ENCODE results near the gene BRI3.

DNA sequence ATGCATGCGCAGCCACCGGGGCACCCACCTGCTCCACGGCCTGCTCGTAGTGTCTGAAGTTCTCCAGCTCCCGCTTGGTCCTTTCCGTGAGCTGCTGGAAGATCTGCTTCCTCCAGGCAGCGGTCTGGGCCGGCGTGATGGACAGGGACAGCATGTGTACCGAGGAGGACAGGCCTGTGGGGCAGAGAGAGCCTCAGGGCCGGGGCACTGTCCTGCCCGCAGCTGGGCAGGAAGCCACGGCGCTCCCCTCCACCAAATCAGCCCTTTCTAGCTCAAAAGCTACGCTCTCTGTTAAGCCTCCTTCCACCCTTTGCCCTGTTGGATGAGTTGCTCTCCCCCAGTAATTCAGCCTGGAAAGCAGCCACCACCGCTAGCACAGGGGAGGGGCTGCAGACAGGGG lies 48.7 kb upstream of the BRI3 start:
- TF ChIP-seq, protein P1, sequence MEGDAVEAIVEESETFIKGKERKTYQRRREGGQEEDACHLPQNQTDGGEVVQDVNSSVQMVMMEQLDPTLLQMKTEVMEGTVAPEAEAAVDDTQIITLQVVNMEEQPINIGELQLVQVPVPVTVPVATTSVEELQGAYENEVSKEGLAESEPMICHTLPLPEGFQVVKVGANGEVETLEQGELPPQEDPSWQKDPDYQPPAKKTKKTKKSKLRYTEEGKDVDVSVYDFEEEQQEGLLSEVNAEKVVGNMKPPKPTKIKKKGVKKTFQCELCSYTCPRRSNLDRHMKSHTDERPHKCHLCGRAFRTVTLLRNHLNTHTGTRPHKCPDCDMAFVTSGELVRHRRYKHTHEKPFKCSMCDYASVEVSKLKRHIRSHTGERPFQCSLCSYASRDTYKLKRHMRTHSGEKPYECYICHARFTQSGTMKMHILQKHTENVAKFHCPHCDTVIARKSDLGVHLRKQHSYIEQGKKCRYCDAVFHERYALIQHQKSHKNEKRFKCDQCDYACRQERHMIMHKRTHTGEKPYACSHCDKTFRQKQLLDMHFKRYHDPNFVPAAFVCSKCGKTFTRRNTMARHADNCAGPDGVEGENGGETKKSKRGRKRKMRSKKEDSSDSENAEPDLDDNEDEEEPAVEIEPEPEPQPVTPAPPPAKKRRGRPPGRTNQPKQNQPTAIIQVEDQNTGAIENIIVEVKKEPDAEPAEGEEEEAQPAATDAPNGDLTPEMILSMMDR (IDR thresholded peaks at IDR 0.05) = no peak
- no peak for TF ChIP-seq POLR2A (IDR thresholded peaks at IDR 0.05)

Measured in heart left ventricle (tissue), 13 donors.